NCI-H1694 treated with DMSO at 0.1 percent for 48 hours (cell line): Measurements from ENCODE around the gene MAN1A1.

Source experiments
- DNase-seq: peaks from one replicate; lab custom pipeline; 2025; lab: John Stamatoyannopoulos, UW

MAN1A1 gene

DNA sequence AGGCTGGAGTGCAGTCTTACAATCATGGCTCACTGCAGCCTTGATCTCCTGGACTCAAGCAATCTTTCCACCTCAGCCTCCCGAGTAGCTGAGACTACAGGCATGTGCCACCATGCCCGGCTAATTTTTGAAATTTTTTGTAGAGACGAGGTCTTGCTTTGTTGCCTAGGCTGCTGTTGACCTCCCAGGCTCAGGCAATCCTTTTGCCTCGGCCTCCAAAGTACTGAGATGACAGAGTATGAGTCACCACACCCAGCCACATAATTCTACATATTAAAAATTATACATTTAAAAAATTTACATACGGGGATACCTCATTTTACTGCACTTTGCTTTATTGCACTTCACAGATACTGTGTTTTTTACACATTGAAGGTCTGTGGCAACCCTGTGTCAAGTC, 115.1 kb downstream of the MAN1A1 start:
- DNase-seq, result no peak

DNA sequence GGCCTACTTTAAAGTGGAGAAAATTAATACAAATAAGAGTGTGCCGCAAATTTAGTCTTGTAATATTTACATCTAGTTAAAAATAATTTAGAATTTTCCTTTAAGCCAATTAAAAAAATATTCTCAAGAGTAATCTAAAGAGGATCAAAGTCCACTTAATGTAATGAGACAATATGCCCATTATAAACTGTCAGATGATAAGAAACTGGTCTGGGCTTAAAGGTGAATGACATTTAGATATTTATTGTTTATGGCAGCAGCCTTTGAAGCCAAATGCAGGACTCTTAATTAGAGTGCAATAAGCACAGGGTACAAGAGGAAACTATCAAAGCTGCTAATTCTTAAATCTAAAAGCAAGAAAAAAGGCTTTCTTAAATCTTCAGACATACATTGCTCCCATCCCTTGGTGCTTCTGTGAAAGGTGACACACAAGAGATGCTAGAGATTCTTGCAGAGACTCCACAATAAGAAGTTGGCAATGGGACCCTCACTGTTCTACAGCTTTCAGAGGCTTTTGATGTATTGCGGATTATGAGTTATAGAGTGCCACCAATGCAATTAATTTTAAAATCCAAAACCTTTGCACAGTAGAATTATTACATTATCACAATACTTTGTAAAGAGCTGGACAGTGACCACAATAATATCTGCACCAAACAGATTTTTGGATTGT, 116.1 kb downstream of the MAN1A1 start:
- DNase-seq, result no peak

DNA sequence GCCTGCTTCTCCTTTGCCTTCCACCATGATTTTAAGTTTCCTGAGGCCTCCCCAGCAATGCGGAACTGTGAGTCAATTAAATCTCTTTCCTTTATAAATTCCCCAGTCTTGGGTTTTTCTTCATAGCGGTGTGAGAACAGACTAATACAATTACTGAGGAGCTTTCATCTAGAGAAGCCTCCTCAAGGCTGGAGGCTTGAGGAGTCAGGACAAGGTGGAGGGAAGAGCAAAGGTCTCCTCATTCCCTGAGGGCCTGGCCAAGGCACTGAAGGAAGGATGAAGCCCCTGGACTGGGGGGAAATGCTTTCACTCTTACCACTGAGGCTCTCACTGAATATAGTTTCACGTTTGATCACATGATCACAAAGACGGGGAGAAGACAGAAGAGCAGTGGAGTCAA, 118.2 kb downstream of the MAN1A1 start:
- DNase-seq, result no peak

DNA sequence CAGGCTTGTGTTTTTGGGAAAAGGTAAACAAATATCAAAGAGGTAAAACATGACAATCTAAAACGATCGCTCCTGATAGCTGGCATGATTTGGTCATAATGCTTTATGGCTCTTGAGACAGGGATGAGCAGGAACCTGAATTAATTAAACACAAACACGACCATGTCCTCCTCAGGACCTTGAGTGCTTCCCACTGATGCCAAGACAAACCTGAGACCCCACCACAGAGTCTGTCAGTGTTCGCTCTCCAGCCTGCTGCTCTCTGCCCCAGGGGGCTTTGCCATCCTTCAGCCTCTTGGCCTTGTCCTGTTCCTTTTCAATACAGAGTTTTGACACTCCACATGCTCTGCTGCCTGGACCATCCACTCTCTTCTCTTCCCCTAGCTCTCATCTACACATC, 119.4 kb downstream of the MAN1A1 start:
- no peak for DNase-seq

DNA sequence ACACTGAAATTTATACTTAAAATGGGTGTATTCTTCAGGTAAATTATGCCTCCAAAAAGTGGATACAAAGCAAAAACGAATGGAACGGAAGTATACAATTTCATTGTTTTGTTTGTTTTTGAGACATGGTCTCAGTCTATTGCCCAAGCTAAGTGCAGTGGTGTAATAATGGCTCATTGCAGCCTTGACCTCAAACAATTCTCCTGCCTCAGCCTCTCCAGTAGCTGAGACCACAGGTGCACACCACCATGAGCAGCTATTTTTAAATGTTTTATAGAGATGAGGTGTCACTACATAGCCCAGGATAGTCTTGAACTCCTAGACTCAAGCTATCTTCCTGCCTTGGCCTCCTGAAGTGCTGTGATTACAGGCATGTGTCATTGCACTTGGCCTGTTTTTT, 122.2 kb downstream of the MAN1A1 start:
- no peak for DNase-seq

DNA sequence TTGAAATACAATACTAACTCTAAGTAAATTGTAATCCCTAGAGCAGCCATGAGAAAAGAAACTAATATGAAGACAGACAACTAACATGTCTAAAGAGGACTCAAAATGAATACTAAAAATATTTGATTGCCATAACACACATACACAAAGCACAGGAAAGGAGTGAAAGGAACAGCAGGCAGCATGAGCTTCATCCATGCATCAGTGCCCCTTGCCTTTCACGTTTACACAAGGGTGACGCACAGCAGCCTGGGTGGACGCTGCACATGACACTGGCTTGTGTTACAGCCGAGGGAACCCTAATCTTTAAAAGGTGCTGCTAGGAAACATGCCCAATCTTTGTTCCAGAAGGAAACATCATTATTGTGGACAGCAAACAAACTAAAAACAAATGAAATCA, 123.5 kb downstream of the MAN1A1 start:
- peak; percentile 43 for DNase-seq

DNA sequence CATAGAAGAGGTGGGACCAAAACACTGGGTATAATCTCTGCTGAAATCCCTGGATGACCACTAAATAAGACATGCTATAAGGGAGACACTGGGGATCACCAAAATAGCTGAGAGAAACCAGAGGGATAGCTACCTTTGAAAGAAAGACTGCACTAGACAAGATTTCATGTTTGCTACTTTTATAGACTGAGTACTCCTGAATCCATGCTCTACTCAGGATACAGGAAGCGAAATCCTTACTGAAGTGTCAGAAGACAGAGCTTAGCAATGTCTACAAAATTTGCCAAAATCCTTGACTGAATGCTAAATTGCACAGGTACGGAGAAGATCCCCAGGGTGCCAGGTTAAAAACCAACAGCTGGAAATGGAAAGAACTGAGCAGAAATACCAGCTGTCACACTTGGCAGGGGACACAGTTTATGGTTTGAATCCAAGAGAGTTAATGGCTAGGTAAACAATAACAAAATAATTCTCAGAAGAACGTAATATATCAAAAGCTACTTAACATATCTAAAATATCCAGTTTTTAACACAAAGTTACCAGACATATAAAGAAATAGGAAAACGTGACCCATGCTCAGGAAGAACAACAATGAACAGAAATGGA, 125.4 kb downstream of the MAN1A1 start:
- DNase-seq, result peak; percentile 51

DNA sequence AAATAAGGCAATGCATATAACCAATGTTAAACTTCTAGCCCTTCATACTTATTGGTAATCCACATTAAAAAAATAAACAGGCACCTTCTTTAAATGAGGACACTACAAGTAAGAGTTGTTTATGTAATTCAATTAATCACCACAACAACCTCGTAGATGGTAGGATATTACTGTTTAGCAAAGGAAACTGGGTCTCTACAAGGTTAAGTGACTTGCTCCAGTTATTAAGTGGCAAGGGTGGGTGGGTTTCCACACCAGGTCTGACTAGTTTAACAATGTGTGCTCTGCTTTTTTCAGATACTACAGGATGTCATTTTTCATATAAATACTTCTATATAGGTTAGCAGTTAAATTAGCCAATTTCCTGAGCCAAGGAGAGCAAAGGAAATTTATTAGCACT, 129.1 kb downstream of the MAN1A1 start:
- DNase-seq, result no peak

DNA sequence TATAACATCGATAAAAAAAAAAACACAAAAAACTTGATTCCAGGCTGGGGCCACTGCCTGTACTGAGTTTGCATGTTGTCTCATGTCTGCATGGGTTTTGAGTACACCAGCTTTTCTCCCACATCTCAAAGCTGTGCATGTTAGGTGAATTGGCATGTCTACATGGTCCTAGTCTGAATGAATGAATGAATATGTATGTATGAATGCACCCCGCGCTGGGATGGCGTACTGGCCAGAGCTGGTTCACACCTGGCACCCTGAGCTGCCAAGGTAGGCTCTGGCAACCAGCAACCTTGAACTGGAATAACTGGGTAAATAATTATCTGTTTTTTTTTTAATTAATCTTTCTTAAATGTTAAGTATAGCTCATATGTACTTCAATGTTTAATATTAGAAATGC, 131.0 kb downstream of the MAN1A1 start:
- DNase-seq, result no peak

DNA sequence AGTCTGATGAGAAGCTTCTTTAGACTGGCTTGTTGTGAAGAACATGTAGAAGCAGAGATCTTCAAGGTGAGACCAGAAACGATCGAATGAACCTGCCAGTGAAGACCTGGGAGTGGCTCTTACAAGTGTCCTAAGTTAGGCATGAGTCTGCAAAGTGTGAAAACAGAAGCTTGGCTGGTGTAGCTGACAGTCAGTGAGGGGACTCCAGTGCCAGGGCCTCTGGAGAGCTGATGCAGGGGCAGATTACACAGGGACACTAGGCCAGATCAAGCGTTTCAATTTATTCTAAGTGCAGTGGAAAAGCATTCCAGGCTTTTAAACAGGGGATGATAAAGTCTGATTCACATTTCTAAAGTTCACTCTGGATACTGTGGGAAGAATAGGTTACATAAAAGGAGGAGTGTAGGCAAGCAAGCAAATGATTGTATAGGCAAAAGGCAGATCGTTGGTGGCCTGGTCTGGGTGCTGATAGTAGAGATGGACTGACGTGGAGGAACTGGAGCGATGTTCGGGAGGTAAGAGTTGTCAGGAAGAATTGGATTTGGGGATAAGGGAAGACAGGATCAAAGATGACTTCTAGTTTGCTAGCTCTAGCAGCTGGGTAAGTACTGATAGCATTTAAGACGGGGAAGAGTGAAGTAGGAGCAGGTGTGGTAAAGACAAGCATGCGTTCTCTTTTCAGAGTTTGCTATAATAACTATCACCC, 133.5 kb downstream of the MAN1A1 start:
- DNase-seq, result no peak

DNA sequence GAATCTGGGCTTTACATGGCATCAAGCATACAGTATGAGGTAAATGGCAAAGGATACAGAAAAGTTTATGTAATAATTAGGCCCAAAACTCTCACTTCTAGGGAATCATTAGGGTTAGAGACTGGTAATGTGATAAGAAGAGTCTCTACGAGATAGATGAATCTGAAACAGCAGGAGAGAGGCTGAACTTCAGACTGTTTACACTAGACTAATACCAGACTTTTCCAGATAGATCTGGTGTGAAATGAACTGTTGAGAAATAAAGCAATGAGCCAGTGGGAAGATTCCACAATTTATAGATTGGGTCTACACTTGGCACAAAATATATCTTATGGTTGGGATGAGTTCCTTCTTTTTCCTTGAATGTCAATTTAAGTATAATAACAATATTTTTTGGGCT, 134.3 kb downstream of the MAN1A1 start:
- no peak for DNase-seq

DNA sequence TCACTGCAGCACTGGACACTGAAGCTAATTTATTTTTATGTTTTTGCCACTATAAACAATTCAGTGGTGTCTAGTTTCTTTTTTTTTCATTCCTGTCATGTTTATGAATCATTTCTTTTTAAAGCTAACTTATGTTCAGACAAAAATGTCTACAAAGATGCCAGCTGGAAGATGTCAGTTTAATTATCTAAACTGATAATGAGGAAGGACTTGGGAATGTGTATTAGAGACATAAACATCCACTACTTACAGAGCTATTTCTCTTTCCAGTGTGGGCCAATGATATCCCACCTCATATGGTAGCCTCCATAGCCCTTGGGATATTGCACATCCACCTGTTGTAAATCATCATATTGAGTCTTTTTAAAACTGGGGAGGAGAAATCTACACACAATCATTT, 139.0 kb downstream of the MAN1A1 start:
- no peak for DNase-seq

DNA sequence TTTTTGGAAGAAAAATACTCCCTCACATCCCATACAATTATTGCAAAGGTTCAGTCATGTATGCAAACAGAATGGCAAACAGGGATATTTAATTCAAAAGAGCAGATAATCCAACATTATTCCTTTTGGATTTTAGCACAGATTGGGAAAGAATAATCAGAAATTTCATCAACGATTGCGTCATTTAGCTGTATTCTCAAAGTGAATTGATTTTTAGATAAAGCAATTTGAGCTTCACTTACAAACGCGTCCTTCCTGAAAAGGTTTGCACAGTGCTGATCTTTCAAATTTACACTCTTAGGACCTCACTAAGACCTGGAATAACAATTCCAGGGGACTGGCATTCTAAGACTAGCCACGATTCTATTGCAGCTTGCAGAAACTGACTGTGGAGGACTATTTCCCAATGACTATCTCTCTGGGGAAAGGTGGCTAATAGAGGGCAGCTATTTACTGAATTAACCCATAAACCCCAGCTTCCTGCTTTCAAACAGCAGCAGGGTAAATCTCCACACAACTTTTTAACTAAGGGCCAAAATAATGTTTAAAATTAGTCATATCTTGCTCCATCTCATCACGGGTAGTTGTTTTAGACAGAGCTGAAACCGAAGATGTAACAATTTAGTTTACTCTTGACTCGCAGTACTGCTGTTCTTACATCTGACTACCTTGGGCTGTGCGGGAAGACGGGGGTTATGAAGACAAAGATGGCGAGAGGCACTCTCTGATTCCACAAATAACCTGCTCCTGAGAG, 139.9 kb downstream of the MAN1A1 start:
- no peak for DNase-seq

DNA sequence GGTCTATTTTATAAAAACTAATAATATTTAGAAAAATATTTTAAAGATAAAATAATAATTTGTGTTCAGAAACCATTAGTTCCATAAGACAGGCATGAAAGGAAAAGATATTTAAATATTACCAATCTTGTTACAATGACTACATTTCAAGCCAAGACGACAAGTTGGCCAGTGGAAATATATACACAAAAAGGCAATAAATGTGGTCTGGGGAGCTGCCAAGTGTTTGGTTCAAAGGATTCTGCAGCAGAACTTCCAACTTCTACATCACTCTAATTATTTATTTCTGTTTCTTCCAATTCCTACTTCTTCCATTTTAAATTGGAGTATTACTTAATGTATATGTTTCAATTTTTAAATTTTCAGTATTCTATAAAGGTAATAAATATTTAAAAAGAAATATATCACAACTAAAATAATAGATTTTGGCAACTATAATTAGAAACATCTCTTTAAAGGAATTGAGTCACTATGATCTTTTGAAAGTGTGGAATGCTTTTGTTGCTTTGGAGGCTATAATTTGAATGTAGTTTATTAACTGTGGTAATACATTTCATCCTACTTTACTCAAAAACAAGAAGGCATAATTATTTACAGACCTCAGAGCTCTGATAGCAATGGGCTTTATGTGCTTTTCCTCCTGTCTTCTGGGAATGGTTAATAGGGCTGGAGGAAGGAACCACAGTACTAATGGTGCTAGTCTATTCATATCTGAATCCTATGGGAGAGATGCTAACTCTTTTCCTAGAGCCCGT, 141.4 kb downstream of the MAN1A1 start:
- DNase-seq, result no peak

DNA sequence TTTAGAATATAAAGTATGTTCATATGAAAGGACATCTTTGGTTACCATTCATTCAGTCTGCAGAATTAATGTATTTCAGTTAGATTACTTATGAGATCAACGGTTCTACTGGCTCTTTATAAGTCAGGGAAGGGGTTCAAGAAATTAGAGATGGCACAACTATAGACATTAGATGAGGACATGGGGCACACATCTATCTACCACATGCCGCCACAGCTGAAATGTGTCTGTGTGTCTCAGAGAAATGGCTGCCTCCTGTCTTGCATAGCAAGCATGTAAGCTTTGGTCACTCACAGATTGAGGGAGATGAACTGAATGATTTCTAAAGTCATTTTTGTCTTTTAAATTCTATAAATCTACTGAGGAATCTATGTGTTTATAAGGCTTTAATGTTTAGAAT, 142.2 kb downstream of the MAN1A1 start:
- no peak for DNase-seq

DNA sequence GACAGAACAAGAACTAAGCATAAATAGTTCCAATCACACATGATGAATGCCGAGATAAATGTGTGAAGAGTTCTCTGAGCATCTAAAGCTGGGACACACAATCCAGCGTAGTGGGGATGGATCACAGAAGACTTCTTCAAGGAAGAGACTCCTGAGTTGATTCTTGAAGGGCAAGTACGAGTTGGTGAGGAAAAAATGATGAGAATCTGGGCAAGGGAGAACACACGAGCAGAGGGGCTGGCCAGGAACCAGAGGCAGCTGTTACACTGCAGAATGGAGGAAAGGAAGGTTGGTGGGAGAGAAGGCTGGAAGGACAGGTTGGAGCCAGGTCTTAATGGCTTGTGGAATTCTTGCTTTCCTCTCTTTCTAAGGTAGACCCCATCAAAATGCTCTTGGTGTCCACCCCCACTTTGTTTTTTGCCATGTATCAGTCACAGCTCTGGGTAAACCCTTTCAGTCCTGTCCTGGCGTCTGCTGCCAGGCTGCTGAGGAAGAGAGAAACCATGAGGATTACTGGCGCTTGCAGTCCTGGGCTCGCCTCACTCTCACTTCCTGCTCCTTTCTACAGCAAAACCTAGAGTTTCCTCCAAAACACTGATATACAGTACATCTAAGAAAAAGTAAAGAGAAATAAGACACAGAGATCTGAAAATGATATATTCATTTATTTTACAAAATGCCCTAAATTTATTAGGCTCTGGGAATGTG, 143.5 kb downstream of the MAN1A1 start:
- no peak for DNase-seq

DNA sequence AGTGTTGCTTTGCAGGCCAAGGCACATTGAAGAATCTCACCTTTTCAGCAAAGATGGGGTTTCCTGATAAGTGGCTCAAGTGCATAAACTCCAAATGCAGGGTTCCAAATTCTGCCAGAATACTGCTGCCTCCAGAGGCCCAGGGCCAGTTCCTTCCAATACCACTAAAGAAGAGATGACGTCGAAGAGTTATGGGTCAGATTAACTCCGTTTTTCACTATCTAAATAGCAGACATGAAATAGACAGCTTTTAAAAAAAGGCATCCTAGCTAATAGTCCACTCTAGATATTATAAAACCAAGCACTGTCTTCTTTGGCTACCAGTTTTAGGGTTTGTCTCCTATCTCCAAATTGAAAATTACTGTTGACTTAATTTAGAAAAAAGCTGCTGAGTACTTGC, 144.8 kb downstream of the MAN1A1 start:
- no peak for DNase-seq

DNA sequence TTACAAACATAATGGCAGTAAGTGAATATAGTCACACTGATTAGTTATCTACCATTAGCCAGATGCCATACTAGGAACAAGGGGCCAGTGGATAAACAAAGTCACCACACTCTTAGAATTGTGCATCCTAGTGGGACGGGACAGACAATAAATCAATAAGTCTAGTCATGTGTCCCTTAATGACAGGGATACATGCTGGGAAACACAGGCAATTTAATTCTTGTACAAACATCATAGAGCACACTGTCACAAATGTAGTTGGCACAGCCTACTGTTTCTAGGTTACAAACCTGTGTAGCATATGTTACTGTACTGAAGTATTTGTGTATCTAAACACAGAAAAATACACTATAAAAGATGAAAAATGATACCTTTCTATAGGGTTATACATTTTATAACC, 148.1 kb downstream of the MAN1A1 start:
- DNase-seq, result peak; percentile 27

DNA sequence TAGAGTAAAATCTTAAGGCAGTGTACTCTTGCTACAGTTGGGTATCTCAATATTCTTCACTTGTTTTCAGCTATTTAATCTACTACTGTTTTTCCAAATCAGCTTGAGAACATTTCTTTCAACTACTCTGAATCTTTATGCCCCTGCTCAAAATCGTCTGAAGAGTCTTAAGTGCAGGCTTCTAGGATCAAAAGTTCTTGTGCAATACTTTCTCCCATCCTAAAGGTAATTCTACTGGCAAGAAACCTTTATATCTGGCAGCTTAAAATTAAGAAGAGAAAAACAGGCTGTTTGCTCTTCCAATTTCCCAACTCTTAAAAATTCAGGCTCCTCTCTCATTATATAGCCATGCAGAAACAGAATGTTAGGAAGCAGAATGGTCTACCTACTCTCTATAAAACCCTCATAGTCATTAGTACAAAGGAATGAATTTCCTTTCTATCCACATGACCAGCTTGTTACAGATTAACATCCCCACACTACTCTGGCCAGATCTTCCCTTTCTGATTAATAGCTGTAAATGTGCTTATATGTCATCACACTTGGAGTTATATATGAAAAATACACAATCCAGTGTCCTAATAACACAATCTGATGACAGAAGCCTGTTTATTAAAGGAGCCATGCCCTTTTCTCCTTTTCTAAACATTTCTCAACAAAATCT, 148.9 kb downstream of the MAN1A1 start:
- DNase-seq, result no peak

DNA sequence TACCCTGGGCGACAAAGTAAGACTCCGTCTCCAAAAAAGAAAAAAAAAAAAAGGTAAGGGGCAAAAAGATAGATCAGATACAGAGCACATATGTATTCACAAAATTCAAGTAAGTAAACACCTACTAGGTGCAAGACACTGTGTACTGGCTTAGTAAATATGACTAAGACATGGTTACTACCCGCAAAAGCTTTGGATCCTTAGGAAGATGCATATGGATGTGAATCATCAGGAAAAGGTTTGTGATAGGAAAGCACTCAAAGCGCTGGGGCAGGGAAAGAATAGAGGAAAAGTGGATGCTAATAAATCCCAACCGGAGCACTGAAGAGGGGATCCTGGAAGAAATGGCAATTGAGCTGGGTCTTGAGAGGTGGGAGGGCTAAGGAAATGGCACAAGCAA, 152.3 kb downstream of the MAN1A1 start:
- no peak for DNase-seq

DNA sequence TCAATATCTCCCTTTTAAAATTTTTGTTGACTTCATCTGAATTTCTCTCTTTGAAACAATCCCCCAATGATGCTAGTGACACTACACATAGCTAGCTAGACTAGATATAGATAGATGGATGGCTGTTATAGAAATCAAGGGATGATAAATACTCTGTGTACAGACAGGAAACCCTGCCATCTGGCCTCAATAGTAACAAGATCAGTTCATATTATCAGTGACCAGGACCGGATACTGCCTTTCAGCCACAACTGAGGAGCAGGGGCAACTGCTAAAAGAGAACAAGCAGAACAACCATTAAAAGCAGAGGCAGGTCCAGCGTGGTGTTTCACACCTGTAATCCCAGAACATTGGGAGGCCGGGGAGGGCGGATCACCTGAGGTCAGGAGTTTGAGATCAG, 152.8 kb downstream of the MAN1A1 start:
- no peak for DNase-seq
